Central memory CD4-positive, alpha-beta T cell (primary cell): ENCODE results near the gene RCE1.
"Not testable (repeated sequence)": the region's sequence is repeated elsewhere in the genome, so short reads cannot be mapped to it uniquely, and the experiment has no call there.

Experiments used
- DNase-seq: peaks from one replicate; pipeline ENCODE4 v3.0.0; 2022
- total RNA-seq, 3 experiments: gene quantifications; one replicate each; lab custom pipeline; 2026; lab: John Stamatoyannopoulos, UW

RCE1 gene, protein sequence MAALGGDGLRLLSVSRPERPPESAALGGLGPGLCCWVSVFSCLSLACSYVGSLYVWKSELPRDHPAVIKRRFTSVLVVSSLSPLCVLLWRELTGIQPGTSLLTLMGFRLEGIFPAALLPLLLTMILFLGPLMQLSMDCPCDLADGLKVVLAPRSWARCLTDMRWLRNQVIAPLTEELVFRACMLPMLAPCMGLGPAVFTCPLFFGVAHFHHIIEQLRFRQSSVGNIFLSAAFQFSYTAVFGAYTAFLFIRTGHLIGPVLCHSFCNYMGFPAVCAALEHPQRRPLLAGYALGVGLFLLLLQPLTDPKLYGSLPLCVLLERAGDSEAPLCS
- 22.1 to 32.8 (median 28.8) reads per million in 3 experiments for total RNA-seq

DNA sequence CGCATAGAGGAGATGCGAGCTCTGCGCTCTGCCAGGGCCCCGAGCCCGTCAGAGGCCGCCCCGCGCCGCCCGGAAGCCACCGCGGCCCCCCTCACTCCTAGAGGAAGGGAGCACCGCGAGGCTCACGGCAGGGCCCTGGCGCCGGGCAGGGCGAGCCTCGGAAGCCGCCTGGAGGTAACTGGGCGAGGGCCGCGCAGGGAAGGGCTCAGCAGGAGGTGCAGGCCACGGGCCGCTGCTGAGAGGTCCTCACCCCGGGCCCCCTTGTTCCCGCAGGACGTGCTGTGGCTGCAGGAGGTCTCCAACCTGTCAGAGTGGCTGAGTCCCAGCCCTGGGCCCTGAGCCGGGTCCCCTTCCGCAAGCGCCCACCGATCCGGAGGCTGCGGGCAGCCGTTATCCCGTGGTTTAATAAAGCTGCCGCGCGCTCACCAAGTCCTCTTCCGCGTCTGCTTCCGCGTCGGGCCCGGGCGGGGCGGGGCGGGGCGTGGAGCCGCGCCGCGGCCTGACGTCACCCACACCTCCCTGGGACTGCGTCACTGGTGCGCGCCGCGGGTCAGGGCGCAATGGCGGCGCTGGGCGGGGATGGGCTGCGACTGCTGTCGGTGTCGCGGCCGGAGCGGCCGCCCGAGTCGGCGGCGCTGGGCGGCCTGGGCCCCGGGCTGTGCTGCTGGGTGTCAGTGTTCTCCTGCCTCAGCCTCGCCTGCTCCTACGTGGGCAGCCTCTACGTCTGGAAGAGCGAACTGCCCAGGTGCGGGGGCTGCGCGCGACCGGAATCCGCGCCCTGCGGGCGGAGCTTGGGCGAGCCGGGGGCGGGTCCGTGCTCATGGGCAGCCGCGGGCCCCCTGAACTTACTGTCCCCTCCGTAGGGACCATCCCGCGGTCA, at the start of gene RCE1:
Gene RCE1 (plus strand): TSS at position 546 of the 880 bp plus-strand sequence. CDS start 15 bp downstream, at position 561.
- DNase-seq: peak; percentile 90

DNA sequence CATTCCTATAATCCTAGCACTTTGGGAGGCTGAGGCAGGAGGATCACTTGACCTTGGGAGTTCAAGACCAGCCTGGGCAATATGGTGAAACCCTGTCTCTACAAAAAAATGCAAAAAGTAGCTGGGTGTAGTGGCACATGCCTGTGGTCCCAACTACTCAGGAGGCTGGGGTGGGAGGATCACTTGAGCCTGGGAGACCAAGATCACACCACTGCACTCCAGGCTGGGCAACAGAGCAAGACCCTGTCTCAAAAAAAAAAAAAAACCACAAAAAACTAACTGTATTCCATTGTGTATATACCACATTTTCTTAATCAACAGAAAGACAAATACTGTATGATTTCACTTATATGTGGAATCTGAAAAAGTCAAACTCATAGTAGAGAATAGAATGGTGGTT, 43.4 kb upstream of the RCE1 start:
- DNase-seq: not testable (repeated sequence)

DNA sequence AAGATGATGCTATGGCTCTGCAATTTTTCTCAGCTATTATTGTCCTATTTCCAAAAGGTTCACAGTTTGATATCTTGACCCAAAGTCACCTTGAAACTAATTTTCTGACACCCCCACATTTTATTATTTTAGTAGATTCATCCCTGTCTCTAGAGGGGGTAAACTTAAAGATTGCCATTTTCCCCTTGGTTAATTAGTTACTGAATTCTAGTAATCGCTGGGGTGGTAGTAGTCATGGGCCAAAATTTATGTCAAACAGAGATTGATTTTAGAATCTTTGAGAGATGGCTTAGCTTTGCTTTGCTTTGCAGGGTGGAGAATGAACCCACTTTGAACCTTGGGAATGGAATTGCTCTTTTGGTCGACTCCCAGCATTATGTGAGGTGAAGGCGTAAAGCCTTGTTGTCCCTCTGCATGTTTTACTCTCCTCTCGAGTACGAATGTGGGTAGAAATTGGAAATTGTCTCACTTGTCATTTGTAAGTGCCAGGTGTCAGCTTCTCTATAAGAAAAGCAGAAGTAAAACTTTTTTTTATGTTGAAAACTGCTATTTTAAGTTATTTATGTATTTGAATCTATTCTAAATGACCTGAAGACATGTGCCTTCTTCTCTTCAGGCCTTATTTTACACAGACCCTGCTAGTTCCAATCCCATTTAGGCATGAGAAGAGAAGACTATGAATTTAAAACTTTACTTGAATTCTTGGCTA, 42.4 kb upstream of the RCE1 start:
- no peak for DNase-seq

DNA sequence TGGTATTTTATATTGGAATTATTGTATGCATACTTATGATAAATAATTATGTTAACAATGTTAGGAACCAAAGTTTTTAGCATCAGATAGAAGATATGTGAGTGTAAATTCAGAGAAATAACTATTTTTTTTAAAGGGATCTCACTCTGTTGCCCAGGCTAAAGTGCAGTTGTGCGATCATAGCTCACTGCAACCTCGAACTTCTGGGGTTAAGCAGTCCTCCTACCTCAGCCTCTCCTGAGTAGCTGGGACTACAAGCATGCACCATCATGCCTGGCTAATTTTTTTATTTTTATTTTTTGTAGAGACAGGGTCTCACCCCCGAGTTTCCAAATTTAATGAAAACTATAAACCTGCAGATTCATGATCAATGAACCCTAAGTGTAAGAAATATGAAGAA, 33.6 kb upstream of the RCE1 start:
- no peak for DNase-seq

DNA sequence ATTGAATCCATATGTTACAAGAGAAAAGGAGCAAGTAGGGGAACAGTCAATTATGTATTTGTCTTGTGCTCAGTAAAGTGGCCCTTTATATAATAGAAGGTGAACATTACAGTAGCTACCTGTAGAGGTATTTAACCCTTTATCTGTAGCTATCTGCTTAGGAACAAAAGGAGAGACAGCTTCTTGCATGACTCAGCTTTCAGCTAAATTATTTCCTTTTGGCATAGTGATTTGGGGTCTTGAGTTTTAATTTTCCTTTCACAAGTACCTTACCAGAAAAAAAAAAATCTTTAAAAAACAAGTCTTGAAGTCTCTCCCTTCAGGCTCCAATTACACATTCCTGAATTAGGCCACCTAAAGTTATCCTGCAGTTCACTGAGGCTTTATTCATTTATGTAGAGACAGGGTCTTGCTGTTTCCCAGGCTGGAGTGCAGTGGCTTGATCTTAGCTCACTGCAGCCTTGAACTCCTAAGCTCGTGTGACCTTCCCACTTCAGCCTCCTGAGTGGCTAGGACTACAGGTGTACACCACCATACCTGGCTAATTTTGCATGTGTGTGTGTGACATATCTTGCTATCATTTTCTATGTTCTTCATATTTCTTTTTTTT, 32.6 kb upstream of the RCE1 start:
- no peak for DNase-seq

DNA sequence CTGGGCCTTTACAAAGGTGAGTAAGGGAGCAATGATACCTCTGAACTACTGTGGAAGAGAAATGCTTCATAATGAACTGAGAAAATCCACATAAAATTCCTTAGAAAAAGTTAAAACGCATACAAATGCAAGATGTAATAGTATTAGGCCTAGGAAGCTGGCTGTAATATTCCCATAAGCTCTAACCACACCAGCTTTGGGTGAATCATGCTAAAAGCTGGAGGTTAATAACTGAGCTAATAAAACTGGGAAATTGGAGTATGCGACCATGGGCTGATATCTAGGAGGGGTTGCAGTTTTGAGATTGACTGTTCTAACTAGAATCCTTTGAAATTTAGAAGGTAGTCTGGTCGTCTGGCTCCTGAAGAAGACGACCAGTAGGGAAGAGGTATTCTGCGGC, 28.6 kb upstream of the RCE1 start:
- no peak for DNase-seq

DNA sequence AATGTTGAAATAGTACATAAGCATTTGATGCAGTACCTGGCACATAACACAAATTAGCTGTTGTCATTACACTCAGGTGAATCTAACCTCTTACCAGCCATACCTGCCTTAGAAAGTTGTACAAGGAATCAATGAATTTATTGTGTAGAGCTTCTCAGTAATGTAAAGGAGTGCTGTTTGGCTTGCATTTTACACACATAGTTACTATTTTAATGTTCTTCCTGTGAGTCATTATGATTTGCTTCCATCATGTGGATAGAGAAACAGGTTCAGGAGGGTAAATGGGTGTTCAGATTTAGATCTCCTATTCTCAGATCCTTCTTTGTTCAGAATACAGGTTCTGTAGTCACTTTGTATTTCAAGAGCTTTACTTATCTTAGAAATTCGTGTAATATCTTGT, 27.6 kb upstream of the RCE1 start:
- no peak for DNase-seq

DNA sequence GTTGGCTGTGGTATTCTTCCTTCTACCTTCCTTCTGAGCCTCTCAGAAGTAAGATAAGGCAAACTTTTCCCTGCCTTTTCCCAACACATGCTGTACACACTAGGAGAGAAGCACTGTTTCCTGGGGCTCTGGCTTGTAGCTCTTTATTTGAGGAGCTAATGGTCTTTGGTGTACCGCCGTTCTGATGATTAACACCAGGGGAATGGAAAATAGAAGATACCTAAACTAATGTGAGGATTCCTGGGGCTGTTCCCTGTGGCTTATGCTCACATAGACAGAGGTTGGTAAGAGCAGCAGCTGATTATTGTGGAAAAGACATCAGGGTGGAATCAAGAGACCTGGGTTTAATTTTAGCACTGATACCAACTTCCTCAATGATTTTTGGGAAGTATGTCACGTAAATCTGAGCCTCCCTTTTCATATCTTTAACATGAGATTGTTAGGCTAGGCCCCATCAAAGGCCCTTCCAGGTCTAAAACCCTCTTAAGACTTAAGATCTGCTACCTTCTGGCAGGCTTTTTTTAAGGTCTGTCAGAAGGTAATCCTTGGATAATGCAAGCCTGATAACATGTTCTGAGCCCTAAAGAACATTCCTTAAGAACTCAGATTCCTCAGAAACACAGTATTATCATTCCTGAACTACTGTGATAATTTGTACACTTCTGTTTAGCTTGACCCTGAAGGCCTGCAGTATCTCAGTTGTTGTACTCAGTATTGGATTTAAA, 24.8 kb upstream of the RCE1 start:
- no peak for DNase-seq

DNA sequence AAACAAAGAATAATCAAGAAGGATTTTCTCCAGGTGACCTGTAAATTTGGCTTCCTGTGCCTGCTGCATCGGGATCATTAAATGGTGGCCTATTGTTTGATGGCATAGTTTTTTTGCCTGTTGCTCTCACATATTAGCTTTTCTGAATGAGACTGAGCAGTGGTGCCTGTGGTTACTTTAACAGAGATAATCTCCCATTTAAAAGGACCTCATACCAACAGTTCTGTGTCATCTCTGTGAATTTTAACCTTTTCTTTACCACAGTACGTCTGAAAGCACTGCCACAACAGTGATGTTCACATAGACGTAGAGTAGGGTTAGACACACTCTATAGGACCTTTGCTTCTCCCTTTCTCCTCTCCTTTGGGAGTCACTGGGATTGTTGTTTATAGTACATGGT, 22.9 kb upstream of the RCE1 start:
- no peak for DNase-seq

DNA sequence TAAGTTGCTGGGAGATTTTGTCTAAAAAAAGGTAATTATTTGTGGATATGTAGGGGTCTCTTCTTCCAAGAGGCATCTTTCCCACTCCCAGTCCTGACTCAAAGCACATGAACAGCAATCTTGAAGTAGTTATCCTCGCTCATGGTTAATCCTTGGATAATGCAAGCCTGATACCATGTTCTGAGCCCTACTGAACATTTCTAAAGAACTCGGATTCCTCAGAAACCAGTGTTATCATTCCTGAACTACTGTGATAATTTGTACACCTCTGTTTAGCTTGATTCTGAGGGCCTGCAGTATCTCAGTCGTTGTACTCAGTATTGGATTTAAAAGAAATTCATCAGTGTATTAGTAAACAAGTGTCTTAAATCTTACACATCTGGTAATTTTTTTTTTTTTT, 22.3 kb upstream of the RCE1 start:
- DNase-seq: no peak

DNA sequence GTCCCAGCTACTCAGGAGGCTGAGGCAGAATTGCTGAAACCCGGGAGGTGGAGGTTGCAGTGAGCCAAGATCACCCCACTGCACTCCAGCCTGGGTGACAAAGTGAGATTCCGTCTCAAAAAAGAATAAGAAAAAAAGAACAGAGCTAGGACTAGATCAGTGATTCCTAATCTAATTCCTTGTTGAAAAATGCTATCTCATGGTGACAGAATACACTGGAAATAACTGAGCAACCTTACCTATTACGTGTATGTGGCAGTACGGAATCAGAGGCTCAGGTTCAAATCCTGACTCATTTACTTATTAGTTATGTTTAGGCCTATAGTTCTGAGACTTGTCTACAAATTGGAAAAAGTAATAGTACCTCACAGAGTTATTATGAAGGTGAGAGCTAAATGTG, 19.5 kb upstream of the RCE1 start:
- DNase-seq: no peak

DNA sequence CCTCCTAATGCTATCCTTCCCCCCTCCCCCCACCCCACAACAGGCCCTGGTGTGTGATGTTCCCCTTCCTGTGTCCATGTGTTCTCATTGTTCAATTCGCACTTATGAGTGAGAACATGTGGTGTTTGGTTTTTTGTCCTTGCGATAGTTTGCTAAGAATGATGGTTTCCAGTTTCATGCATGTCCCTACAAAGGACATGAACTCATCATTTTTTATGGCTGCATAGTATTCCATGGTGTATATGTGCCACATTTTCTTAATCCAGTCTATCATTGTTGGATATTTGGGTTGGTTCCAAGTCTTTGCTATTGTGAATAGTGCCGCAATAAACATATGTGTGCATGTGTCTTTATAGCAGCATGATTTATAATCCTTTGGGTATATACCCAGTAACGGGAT, 18.7 kb upstream of the RCE1 start:
- not testable (repeated sequence) for DNase-seq

DNA sequence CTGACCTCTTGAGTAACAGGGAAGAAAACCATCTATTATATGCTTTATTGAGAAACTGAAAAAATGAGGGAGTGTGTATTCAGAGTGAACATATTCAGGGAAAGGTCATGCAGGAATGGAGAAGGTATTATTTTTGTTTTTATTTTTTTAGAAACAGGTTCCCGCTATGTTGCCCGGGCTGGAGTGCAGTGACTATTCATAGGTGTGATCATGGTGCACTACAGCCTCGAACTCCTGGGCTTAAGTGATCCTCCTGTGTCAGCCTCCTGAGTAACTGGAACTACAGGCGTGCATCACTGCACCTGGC, 8.7 kb upstream of the RCE1 start:
- no peak for DNase-seq

DNA sequence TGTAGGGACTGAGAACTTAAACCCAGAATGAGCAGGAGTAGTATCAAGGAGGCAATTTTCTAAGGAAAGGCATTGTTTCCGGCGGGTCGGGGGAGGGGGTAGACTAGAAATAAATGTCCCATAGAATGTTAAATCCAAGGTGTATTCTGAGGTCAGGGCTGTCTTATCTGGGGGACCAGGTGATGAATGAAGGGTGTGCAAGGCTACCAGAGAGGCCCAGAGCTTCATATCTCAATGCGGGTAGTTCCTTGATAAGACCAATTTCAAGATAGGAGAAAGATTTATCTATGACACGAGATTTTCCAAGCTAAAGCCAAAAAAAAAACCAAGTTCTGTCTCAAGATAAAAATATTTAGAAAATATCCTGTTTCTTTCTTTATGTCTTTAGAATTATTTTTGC, 8.3 kb upstream of the RCE1 start:
- DNase-seq: no peak

DNA sequence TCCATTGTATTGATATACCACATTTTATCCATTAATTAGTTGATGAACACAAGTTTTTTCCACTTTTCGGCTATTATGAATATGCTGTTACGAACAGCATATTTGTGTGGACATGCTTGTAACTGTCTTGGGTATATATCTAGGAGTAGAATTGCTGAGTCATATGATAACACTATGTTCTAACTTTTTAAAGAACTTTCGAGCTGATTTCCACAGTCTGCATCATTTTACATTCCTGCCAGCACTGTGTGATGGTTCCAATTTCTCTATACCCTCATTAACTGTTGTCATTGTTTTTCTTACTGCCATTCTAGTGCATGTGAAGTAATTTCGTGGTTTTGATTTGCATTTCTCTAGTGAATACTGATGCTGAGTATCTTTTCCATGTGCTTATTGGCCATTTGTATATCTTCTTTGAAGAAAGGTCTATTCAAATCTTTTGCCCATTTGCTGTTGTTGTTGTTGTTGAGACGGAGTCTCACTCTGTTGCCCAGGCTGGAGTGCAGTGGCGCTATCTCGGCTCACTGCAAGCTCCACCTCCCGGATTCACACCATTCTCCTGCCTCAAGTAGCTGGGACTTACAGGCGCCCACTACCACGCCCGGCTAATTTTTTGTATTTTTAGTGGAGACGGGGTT, 7.4 kb upstream of the RCE1 start:
- no peak for DNase-seq

DNA sequence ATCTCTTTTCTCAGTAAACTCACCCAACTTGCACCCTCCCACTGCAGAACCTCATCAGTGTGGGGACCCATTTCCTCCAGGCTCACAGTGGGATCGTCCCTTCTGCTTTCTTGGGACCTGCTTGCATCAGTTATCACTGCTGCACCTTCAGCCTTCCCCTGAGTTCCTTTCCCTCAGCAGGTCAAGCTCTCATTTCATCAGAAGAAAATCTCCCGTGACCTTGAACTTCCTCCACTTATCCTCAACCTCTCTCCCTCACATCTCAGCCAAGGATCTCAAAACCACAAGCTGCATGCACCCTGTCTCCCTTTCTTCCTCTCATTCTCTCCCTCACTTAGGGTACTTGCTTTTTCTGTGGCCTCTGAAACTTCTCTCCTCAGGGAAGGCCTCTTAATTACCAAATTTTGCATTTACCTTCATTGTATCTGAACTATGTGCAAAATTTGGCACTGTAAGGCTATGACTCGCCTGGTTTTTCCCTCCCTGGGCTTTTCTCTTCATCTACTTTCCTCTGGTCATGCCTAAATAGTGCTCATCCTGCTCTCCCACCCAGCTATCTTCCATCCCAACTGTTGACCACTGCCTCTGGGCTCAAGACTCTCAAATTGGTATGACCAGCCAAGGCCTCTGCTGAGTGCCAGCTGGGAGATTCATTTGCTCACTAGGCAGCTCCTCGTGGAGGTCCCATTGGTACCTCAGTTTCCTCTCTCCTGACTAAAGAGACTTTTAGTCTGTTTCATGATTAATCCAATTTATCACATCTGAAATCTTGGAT, 2.7 kb upstream of the RCE1 start:
- DNase-seq: no peak

DNA sequence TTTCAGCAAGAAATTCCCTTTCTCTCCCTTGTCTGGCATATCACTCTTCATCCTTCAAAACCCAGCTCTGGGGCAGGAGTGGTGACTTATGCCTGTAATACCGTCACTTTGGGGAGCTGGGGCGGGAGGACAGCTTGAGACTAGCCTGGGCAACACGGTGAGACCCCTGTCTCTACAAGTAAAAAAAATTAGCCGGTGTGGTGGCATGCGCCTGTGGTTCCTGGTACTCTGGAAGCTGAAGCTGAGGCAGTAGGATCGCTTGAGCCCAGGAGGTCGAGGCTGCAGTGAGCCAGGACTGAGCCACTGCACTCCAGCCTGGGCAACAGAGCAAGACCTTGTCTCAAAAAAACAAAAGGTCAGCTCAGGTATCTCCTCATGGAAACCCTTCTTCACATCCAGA, 1.4 kb upstream of the RCE1 start:
- DNase-seq: no peak

DNA sequence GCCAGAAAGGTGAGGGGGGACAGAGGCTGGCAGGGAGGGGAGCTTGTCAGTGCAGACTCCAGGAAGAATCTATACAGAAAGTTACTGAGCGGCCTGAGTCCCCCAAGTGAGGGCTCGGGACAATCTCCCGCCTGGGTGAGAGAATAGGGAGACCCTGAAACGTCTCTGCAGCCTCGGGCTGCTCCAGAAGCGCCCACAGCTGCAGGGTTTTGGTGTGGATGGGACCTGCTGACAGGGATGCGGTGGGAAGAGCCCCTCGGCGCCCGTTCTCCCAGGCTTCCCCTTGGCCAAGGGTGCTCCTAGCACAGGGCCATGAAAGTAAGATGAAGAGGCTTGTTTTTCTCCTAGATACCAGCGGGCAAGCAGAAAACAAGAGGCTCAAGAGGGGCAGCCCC, 743 bp upstream of the RCE1 start:
- no peak for DNase-seq

DNA sequence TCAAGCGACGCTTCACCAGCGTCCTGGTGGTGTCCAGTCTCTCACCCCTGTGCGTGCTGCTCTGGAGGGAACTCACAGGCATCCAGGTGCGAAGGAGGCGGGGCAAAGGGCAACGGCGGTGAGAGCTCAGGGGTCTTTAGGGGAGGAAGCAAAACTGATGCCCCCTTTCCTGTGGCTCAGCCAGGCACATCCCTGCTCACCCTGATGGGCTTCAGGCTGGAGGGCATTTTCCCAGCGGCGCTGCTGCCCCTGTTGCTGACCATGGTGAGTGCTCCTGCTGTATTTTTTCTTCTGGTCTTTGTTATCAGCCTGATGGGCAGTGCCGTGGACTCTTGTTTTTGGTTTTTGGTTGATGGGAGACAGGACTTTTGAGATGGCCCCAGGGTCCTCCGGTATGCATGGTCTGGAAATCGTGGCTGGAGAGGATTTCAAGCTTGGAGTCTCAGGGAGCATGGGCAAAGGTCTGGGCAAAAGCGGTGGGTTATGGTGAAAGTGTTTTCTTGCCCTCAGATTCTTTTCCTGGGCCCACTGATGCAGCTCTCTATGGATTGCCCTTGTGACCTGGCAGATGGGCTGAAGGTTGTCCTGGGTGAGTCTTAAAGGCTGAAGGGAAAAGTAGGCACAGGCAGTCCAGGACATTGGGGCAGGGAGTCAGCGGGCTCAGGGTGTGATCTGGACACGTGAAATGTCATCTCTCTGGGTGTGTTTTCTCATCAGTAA, 695 bp downstream of the RCE1 start:
- DNase-seq: no peak

DNA sequence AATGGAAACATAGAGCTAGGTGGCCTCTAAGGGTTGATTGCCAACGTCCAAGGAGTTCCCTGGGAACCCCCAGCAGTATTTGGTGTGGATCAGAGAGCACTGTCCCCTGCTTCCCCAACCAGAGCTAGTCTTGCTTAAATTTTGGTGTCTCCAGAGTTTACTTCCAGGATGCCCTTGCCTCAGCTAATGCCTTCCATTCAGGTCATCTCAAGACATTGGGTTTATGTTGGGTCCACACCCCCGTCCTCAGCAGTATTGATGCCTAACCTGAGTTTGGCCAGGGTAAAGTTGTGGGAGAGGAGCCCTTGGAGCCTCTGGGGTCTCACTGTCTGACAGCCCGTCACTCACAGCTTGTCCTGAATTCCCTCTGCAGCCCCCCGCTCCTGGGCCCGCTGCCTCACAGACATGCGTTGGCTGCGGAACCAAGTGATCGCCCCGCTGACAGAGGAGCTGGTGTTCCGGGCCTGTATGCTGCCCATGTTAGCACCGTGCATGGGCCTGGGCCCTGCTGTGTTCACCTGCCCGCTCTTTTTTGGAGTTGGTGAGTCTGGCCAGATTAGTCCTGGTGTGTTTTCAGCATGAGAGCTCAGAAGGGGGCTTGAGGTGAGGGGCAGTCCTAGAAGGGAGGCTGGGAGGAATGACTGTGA, 1.4 kb downstream of the RCE1 start:
- no peak for DNase-seq
